ENCODE data around the gene ACSBG1. TPM values are rescaled to one million over a fixed set of nuclear protein-coding genes. Genes with fewer than 3 reads are reported as not detected.

Gene ACSBG1
- total RNA-seq, 1 donor from 2014 or later, result 0.35 TPM

GRCh38 chr15:78131295-78132061, 102.9 kb downstream of the ACSBG1 start, which contains the start of gene CIB2:
CIB2 (minus strand) TSS chr15:78131445; CDS start chr15:78131215, 230 bp downstream.
- H3K4me3 ChIP-seq (ENCODE audit: low read depth, low read length), result peak within 1 kb of the TSS; percentile 66
- TF ChIP-seq CTCF (conservative IDR thresholded peaks at IDR 0.05; ENCODE audit: low read depth, low read length), result peak; percentile 50
- no peak for DNase-seq (ENCODE audit: low read depth)

GRCh38 chr15:78130466-78131294, 103.7 kb downstream of the ACSBG1 start:
- peak overlapping the region; percentile 66 for H3K4me3 ChIP-seq (ENCODE audit: low read depth, low read length)
- TF ChIP-seq CTCF (conservative IDR thresholded peaks at IDR 0.05; ENCODE audit: low read depth, low read length), result no peak
- no peak for DNase-seq (ENCODE audit: low read depth)

GRCh38 chr15:78129751-78130287, 104.5 kb downstream of the ACSBG1 start:
- no peak for TF ChIP-seq CTCF (conservative IDR thresholded peaks at IDR 0.05; ENCODE audit: low read depth, low read length)

GRCh38 chr15:78129077-78129750, 105.2 kb downstream of the ACSBG1 start:
- DNase-seq (ENCODE audit: low read depth), result no peak
- no peak overlapping the region for H3K4me3 ChIP-seq (ENCODE audit: low read depth, low read length)
- TF ChIP-seq CTCF (conservative IDR thresholded peaks at IDR 0.05; ENCODE audit: low read depth, low read length), result no peak

More at GRCh38 chr15:78129751-78130287, 104.5 kb downstream of the ACSBG1 start:
- no peak overlapping the region for H3K4me3 ChIP-seq (ENCODE audit: low read depth, low read length)
- no peak for DNase-seq (ENCODE audit: low read depth)

- no peak for DNase-seq (ENCODE audit: low read depth)
- no peak overlapping the region for H3K4me3 ChIP-seq (ENCODE audit: low read depth, low read length)
- TF ChIP-seq CTCF (conservative IDR thresholded peaks at IDR 0.05; ENCODE audit: low read depth, low read length), result no peak
Measured at GRCh38 chr15:78127882-78128281, 106.5 kb downstream of the ACSBG1 start.

GRCh38 chr15:78125267-78125666, 109.1 kb downstream of the ACSBG1 start:
- TF ChIP-seq CTCF (conservative IDR thresholded peaks at IDR 0.05; ENCODE audit: low read depth, low read length), result no peak
- no peak for DNase-seq (ENCODE audit: low read depth)
- H3K4me3 ChIP-seq (ENCODE audit: low read depth, low read length), result no peak overlapping the region
